Measurements from ENCODE around the gene PLEKHG4B.
"Not testable (repeated sequence)": the region's sequence is repeated elsewhere in the genome, so short reads cannot be mapped to it uniquely, and the experiment has no call there.

Gene PLEKHG4B, protein sequence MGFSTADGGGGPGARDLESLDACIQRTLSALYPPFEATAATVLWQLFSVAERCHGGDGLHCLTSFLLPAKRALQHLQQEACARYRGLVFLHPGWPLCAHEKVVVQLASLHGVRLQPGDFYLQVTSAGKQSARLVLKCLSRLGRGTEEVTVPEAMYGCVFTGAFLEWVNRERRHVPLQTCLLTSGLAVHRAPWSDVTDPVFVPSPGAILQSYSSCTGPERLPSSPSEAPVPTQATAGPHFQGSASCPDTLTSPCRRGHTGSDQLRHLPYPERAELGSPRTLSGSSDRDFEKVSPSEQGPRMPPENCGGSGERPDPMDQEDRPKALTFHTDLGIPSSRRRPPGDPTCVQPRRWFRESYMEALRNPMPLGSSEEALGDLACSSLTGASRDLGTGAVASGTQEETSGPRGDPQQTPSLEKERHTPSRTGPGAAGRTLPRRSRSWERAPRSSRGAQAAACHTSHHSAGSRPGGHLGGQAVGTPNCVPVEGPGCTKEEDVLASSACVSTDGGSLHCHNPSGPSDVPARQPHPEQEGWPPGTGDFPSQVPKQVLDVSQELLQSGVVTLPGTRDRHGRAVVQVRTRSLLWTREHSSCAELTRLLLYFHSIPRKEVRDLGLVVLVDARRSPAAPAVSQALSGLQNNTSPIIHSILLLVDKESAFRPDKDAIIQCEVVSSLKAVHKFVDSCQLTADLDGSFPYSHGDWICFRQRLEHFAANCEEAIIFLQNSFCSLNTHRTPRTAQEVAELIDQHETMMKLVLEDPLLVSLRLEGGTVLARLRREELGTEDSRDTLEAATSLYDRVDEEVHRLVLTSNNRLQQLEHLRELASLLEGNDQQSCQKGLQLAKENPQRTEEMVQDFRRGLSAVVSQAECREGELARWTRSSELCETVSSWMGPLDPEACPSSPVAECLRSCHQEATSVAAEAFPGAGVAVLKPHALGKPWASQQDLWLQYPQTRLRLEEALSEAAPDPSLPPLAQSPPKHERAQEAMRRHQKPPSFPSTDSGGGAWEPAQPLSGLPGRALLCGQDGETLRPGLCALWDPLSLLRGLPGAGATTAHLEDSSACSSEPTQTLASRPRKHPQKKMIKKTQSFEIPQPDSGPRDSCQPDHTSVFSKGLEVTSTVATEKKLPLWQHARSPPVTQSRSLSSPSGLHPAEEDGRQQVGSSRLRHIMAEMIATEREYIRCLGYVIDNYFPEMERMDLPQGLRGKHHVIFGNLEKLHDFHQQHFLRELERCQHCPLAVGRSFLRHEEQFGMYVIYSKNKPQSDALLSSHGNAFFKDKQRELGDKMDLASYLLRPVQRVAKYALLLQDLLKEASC (N-terminal part only)

DNA sequence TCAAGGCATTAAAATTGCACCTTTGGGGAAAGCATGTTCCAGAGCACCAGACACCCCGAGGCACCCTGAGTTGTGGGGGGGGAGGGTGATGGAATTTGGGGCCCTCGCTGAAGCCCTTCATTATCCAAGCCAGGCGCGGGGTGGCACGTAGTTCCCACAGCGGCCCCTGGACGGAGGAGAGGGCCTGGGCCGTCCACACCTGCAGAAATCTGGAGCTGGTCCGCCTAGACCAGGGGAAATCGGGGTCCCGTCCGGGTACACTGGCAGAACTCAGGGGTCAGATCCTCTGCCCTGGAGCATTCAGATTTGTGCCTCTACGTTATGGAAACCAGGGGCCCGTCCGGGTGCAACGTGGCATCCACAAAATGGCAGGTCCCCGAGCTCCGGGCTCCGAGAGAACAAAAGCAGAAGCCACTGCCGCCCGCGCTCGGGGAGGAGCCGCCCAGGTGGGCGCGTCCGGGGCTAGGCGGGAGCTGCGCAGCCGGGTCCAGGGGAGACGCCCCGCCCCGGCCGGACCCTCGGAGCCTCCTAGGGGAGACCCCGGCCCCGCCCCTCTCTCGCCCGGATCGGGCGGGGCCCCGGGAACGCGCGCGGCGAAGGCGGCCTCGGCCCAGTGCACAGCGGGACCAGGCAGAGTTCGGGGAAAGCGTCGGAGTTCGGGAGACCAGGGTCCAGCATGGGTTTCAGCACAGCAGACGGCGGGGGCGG, at the start of gene PLEKHG4B:
Gene PLEKHG4B (plus strand): TSS at position 613 of the 708 bp plus-strand sequence. CDS start 64 bp downstream, at position 677.
- DNase-seq (ENCODE audit: low read depth in 3 of 3) = peak in 1 of 3 experiments; percentile 13

DNA sequence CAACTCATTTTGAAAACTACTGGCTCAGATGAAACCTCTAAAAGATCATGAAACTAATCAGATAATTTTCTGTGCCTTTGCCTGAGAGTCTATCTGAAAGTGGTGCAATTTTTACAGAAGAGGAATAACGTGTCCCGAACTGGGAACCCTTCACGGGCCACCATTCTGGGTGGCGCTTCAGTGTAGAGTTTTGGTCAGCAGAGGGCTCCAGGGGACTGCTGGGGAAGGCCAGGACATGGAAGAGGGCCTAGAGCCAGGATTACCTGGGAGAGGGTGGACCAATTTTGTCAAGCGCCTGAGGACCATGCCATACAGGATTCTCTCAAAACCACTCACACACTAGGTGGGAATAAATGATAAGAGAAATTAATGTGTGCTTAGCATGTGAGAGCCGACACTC, 49.7 kb upstream of the PLEKHG4B start:
- no peak for DNase-seq (ENCODE audit: low read depth in 3 of 3)

GRCh38 chr5:48192-48591, 43.8 kb upstream of the PLEKHG4B start:
- no peak for DNase-seq (ENCODE audit: low read depth in 3 of 3)

DNA sequence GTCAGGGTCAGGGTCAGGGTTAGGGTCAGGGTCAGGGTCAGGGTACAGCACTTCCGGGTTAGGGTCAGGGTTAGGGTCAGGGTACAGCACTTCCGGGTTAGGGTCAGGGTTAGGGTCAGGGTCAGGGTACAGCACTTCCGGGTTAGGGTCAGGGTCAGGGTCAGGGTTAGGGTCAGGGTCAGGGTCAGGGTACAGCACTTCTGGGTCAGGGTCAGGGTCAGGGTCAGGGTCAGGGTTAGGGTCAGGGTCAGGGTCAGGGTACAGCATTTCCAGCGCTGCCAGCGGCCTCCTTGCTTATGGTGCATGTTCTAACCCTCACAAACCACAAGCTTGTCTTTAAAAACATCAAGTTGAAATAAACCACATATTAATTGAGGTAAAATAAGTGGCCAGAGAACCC, 42.4 kb upstream of the PLEKHG4B start:
- not testable (repeated sequence) for DNase-seq (ENCODE audit: low read depth in 3 of 3)

GRCh38 chr5:49953-50544, 41.9 kb upstream of the PLEKHG4B start:
- DNase-seq (ENCODE audit: low read depth in 3 of 3) = no peak

DNA sequence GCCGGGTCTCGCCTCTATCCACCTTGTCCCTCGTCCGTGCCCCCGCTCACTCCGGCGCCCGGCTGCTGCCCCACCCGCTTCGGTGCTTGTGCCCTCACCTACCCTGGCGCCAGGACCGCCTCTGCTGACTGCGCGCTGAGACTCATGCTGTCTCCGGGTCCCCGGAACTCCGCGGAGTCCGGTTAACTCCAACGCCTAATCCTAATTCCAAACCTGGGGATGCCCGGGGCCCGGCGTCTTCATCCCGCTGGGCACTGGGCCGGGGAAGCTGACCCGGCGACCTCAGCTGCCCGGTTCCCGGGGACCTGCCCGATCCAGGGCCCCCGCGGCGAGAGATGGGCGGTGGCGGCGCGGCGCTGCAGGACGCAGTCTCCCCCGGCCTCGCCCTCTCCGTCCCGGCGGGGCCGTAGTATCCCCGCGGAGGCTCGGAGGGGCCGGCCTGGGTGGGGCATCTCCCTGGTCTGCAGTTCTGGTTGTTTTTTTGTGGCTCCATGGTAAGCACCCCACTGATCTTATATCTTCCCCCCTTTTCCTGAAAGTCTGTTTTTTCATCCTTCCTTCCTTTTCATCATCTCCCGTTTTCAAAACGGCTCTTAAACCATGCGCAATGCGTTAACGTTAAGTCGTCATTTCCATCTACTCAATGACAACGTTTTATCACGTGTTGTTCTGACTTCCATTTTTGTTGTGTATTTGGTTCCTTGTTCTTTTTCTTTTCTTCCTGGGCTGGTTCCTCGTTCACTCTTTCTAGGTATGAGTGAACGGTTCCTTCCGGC, 41.1 kb upstream of the PLEKHG4B start:
- no peak for DNase-seq (ENCODE audit: low read depth in 3 of 3)

DNA sequence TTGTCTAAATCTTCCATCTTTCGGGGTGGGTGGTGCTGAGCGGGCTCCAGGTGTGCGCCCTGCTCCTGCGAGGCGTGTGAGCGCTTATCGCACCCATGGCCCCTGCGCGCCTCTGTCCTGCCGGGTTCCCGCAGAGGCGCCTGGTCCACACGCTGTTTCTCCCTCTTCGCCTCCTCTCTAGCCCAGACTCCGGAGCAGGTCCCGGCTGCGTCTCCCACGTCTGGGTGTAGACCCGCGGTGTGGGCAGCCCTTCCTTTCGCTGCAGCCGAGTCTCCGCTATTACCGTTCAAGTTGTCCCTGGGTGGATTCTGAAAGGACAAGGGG, 40.5 kb upstream of the PLEKHG4B start:
- no peak for DNase-seq (ENCODE audit: low read depth in 3 of 3)

- peak in 1 of 3 experiments; percentile 60 for DNase-seq (ENCODE audit: low read depth in 3 of 3)
Observed at GRCh38 chr5:53381-54174, 38.4 kb upstream of the PLEKHG4B start.

DNA sequence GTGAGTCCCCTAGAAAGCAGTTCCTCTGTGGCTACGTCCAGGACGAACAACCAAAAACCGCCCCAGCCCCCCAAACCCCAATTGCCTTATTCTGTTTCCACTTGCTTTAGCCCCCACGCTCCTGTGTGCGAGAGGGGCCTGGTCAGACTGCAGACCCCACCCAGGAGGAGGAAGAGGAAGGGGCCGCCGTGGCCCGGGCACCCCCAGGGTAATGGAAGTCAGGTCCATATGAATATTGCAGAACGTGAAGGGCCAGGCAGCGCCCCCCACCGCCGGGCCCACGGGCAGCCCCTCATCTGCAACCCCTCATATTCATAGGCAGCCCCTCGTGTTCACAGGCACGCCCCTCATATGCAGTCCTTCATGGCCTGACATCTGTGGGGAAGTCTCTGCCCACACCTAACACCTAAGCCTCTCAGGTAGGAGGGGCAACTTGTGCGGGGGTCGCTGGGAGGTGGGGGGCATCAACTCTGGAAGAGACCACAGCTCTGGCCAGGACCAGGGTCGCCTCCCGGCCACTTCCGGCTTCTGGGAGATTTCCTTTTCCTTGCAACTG, 37.7 kb upstream of the PLEKHG4B start:
- DNase-seq (ENCODE audit: low read depth in 3 of 3) = no peak

- DNase-seq (ENCODE audit: low read depth in 3 of 3) = no peak
Observed at GRCh38 chr5:54876-55569, 36.9 kb upstream of the PLEKHG4B start.

DNA sequence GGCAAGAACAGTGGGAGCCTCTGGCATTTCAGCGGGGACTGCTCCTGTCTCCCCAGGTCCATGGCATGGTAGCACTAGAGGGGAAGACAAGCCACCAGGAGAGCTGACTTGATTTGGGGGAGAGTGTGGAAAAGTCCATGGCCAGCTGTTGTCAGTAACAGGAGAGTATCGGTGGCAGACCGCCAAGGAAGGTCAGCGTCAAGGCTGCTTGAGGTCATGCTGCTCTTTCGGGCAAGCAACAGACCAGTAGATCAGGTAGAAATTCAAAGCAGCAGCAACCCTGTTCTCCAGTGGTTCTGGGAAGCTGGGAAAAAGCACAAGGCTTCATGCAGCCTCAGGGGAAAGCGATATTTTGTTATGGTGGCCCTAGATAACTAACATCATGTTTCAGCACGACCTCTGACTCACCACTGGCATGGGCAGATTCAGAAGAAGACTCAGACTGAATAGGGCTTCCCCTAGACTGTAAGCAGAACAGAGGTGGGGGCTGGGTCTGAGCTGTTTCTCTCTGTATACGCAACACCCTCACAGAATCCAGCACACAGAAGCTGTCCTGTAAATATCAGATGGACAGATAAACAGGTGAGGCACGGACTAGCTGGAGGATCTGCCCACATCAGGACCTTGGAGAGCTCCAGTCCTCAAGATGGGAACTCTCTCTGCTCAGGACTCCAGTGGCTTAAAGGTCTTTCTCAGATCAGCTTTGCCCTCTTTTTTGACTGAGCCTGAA, 35.2 kb upstream of the PLEKHG4B start:
- DNase-seq (ENCODE audit: low read depth in 3 of 3) = no peak

GRCh38 chr5:60250-60649, 31.7 kb upstream of the PLEKHG4B start:
- not testable (repeated sequence) for DNase-seq (ENCODE audit: low read depth in 3 of 3)

DNA sequence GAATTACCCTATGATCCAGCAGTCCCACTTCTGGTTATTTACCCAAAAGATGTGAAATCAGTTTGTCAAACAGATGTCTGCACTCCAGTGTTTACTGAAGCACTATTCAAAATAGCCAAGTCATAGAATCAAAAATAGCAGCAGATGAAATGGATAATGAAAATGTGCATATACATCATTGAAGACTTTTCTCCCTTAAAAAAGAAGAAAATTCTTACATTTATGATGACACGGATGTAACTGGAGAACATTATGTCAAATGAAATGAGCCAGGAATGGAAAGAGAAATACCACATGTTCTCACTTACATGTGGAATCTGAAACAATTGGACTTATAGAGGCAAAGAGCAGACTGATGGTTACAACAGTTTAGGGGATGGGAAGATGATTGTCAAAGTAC, 21.5 kb upstream of the PLEKHG4B start:
- no peak for DNase-seq (ENCODE audit: low read depth in 3 of 3)

- DNase-seq (ENCODE audit: low read depth in 3 of 3) = not testable (repeated sequence)
Observed at GRCh38 chr5:72316-73180, 19.4 kb upstream of the PLEKHG4B start.

DNA sequence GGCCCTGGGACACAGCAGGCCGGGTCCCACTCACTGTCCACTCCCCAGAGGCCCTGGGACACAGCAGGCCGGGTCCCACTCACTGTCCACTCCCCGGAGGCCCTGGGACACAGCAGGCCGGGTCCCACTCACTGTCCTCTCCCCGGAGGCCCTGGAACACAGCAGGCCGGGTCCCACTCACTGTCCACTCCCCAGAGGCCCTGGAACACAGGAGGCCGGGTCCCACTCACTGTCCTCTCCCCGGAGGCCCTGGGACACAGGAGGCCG, 18.9 kb upstream of the PLEKHG4B start:
- not testable (repeated sequence) for DNase-seq (ENCODE audit: low read depth in 3 of 3)

DNA sequence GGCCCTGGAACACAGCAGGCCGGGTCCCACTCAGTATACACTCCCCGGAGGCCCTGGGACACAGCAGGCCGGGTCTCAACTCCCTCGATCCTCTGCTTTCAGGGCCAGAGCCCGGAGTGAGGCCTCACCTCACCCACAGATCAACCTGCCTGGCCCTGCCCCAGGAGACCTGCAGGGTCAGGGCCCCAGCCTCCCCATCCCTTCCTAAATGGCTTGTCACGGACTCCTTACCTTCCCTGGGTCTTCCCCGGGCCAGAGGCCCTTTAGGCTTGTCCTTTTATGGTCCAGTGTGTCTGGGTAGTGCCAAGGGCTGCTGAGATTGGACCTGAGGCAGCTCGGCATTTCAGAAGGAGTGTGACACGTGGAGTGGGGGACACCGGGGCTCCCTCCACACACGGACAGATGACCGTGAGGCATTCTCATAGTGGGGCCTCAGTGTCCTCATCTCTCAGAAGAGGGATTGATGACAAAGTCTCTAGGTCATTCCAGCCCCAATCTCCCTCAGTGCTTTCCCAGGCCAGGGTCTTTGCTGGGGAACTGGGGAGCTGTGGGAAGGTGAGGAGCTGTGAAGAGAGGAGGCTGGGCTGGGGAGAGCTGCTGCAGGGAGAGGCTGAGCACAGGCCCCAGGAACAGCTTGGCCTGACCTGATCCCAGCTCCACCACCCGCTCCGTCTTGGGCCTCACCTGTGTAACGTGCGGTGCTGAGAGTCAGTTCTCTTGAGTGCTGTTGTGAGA, 18.0 kb upstream of the PLEKHG4B start:
- DNase-seq (ENCODE audit: low read depth in 3 of 3) = no peak

All from stimulated activated CD4-positive, alpha-beta T cell treated with anti-CD3 and anti-CD28 coated beads, TNF-alpha, amount 100 ng/mL, for 24 hours (primary cell).